GM18519 (cell line): ENCODE data around the gene ZBTB7A.
"Not testable (repeated sequence)": the region's sequence is repeated elsewhere in the genome, so short reads cannot be mapped to it uniquely, and the experiment has no call there.

ENCODE experiments used
- ATAC-seq: cut with Tn5 transposase; IDR thresholded peaks from one replicate; pipeline ENCODE4 v1.9.1; 2021; ENCODE audit warnings: mild to moderate bottlenecking, moderate library complexity; ENCODE audit not compliant: unreplicated experiment, low FRiP score

ZBTB7A gene

DNA sequence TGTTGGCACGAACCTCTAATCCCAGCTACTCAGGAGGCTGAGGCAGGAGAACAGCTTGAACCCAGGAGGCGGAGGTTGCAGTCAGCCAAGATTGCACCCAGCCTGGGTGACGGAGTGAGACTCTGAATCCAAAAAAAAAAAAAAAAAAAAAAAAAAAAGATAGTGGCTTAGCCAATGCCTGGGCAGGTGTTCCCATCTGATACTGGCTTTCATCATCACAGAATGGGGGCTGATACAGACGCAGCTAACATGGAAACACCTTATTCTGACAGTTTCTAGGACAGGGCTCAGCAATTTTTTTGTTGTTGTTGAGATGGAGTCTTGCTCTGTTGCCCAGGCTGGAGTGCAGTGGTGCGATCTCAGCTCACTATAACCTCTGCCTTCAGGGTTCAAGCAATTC is 65.9 kb downstream of the ZBTB7A start:
- not testable (repeated sequence) for ATAC-seq

DNA sequence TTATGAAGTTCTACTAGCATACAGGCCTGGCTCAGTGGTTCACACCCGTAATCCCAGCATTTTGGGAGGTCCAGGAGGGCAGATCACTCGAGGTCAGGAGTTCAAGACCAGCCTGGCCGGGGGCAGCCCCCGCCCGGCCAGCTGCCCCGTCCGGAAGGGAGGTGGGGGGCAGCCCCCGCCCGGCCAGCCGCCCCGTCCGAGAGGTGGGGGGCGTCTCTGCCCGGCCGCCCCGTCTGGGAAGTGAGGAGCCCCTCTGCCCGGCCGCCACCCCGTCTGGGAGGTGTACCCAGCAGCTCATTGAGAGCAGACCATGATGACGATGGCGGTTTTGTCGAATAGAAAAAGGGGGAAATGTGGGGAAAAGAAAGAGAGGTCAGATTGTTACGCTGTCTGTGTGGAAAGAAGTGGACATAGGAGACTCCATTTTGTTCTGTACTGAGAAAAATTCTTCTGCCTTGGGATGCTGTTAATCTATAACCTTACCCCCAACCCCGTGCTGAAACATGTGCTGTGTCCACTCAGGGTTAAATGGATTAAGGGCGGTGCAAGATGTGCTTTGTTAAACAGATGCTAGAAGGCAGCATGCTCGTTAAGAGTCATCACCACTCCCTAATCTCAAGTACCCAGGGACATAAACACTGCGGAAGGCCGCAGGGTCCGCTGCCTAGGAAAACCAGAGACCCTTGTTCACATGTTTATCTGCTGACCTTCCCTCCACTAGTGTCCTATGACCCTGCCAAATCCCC is 67.9 kb downstream of the ZBTB7A start:
- ATAC-seq = not testable (repeated sequence)

DNA sequence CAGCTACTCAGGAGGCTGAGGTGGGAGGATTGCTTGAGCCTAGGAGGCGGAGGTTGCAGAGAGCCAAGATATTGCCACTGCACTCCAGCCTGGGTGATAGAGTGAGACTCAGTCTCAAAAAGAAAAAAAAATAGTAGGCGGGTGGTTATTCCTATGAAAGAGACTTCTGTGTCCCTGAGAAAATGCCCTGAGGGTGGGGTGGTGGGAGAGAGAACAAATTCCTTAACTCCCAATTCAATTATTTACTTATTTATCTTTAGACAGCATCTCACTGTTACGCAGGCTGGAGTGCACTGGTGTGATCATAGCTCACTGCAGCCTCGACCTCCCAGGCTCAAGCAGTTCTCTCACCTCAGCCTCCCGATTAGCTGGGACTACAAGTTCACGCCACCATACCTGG is 71.1 kb downstream of the ZBTB7A start:
- ATAC-seq = no peak
